Liver (tissue), 9 donors: ENCODE measurements around the gene HMSD. TPM values are rescaled to one million over a fixed set of nuclear protein-coding genes. Genes with fewer than 3 reads are reported as not detected.

Experiments
- DNase-seq: peaks from one replicate; pipeline ENCODE4 v3.0.0-alpha.2; 2017; ENCODE audit warnings: low spot score
- H3K27ac ChIP-seq, 2 donors: one replicate each; pipeline ENCODE4 v1.7.0; 2013; ENCODE audit warnings: inconsistent platforms in 2 of 2, low read length in 2 of 2, control low read depth in 1 of 2, low read depth in 1 of 2, mild to moderate bottlenecking in 1 of 2
- H3K27me3 ChIP-seq, 4 donors: one replicate each; pipeline versions ENCODE4 v1.6.1 to v1.7.0; 2013; ENCODE audit warnings: low read length in 3 of 4, inconsistent platforms in 1 of 4, mild to moderate bottlenecking in 1 of 4, moderate library complexity in 1 of 4; ENCODE audit not compliant: control insufficient read depth in 4 of 4, insufficient read depth in 4 of 4
- H3K36me3 ChIP-seq, 4 donors: one replicate each; pipeline versions ENCODE4 v1.6.1 to v1.7.0; 2013; ENCODE audit warnings: low read length in 3 of 4, mild to moderate bottlenecking in 3 of 4, low read depth in 1 of 4, moderate library complexity in 1 of 4; ENCODE audit not compliant: control insufficient read depth in 4 of 4, insufficient read depth in 3 of 4
- H3K4me1 ChIP-seq, 4 donors: one replicate each; pipeline versions ENCODE4 v1.6.1 to v1.7.0; 2013; ENCODE audit warnings: low read length in 3 of 4, mild to moderate bottlenecking in 3 of 4, moderate library complexity in 1 of 4; ENCODE audit not compliant: control insufficient read depth in 4 of 4, insufficient read depth in 4 of 4
- H3K4me3 ChIP-seq, 3 donors: one replicate each; pipeline versions ENCODE4 v1.6.1 to v1.7.0; 2013; ENCODE audit warnings: low read length in 3 of 3, control low read depth in 1 of 3, low read depth in 1 of 3, mild to moderate bottlenecking in 1 of 3
- H3K9ac ChIP-seq, 2 donors: one replicate each; pipeline ENCODE4 v1.7.0; 2013; ENCODE audit warnings: low read length in 2 of 2, mild to moderate bottlenecking in 2 of 2, moderate library complexity in 2 of 2, control low read depth in 1 of 2, low read depth in 1 of 2
- H3K9me3 ChIP-seq, 4 donors: one replicate each; pipeline versions ENCODE4 v1.6.1 to v1.7.0; 2013; ENCODE audit warnings: low read length in 3 of 4; ENCODE audit not compliant: control insufficient read depth in 4 of 4
- ATF3 ChIP-seq: IDR thresholded peaks from 2 replicates; pipeline ENCODE4 v1.6.1; 2016; ENCODE audit warnings: antibody characterized with exemption
- CTCF ChIP-seq: fragments of 150-350 bp; IDR thresholded peaks from 2 replicates; pipeline ENCODE4 v1.5.1; 2017; ENCODE audit warnings: improper control_type of control experiment, low read depth, low read length; ENCODE audit not compliant: missing input control
- EGR1 ChIP-seq, 2 donors: IDR thresholded peaks; 2 replicates each; pipeline ENCODE4 v1.6.1; 2016 to 2018; ENCODE audit warnings: antibody characterized with exemption in 2 of 2, low read depth in 2 of 2
- FOXA1 ChIP-seq: IDR thresholded peaks from 2 replicates; pipeline ENCODE4 v1.6.1; 2016; ENCODE audit warnings: antibody characterized with exemption
- FOXA2 ChIP-seq: IDR thresholded peaks from 2 replicates; pipeline ENCODE4 v1.6.1; 2016; ENCODE audit warnings: antibody characterized with exemption
- GABPA ChIP-seq, 2 donors: IDR thresholded peaks in 1 of 2; conservative IDR thresholded peaks in 1 of 2; 2 replicates each; pipeline ENCODE4 v1.6.1; 2016; ENCODE audit warnings: antibody characterized with exemption in 2 of 2, mild to moderate bottlenecking in 1 of 2, moderate library complexity in 1 of 2
- HNF4A ChIP-seq, 2 donors: conservative IDR thresholded peaks; 2 replicates each; pipeline ENCODE4 v1.6.1; 2016; ENCODE audit warnings: antibody characterized with exemption in 2 of 2, mild to moderate bottlenecking in 2 of 2
- HNF4G ChIP-seq: IDR thresholded peaks from 2 replicates; pipeline ENCODE4 v1.6.1; 2016; ENCODE audit warnings: antibody characterized with exemption
- JUND ChIP-seq, 2 donors: IDR thresholded peaks; 2 replicates each; pipeline ENCODE4 v1.6.1; 2016; ENCODE audit warnings: antibody characterized with exemption in 2 of 2
- MAX ChIP-seq: IDR thresholded peaks from 2 replicates; pipeline ENCODE4 v1.6.1; 2016; ENCODE audit warnings: antibody characterized with exemption
- NR2F2 ChIP-seq: IDR thresholded peaks from 2 replicates; pipeline ENCODE4 v1.6.1; 2016; ENCODE audit warnings: antibody characterized with exemption
- RAD21 ChIP-seq, 2 donors: IDR thresholded peaks; 2 replicates each; pipeline ENCODE4 v1.6.1; 2016; ENCODE audit warnings: antibody characterized with exemption in 2 of 2, mild to moderate bottlenecking in 2 of 2
- REST ChIP-seq: IDR thresholded peaks from 2 replicates; pipeline ENCODE4 v1.6.1; 2016; ENCODE audit warnings: antibody characterized with exemption, mild to moderate bottlenecking
- RXRA ChIP-seq, 2 donors: IDR thresholded peaks; 2 replicates each; pipeline ENCODE4 v1.6.1; 2017 to 2018; ENCODE audit warnings: antibody characterized with exemption in 2 of 2, mild to moderate bottlenecking in 1 of 2
- SP1 ChIP-seq: IDR thresholded peaks from 2 replicates; pipeline ENCODE4 v1.6.1; 2018; ENCODE audit warnings: antibody characterized with exemption, mild to moderate bottlenecking
- TAF1 ChIP-seq: conservative IDR thresholded peaks from 2 replicates; pipeline ENCODE4 v1.6.1; 2016; ENCODE audit warnings: antibody characterized with exemption, mild to moderate bottlenecking
- YY1 ChIP-seq: IDR thresholded peaks from 2 replicates; pipeline ENCODE4 v1.6.1; 2016; ENCODE audit warnings: antibody characterized with exemption, mild to moderate bottlenecking
- ZBTB33 ChIP-seq: IDR thresholded peaks from 2 replicates; pipeline ENCODE4 v1.6.1; 2016; ENCODE audit warnings: antibody characterized with exemption
- WGBS: extraction: QIAGEN DNeasy Blood & Tissue Kit; methylation state at CpG from one replicate; pipeline ENCODE4 v1.1.7; 2013; 5-methylcytosine and 5-hydroxymethylcytosine counted together
- polyA plus RNA-seq, 2 donors: library from polyadenylated mRNA; stranded (reverse) in 1 of 2; unstranded in 1 of 2; fragments of 200-250 nt in 1 of 2; fragments of >200 nt in 1 of 2; fragmentation: Nextera tagmentation in 1 of 2; extraction: Ambion mirVana in 1 of 2; gene quantifications; one replicate each; pipeline versions ENCODE4 v1.2.1 to v1.2.3, GENCODE V29; 2013 to 2015
- total RNA-seq, 2 donors: library from RNA; depleted of rRNA; stranded (reverse); fragments of >200 nt; gene quantifications; one replicate each; pipeline ENCODE4 v1.2.3, GENCODE V29; 2014
- donor health status: healthy.
- donor health status: healthy.
- donor health status: healthy.
- donor health status: healthy.
- donor health status: healthy.

Gene HMSD
- total and polyA plus RNA-seq, 4 donors = 0.13 to 0.28 (median 0.14) TPM; not detected in 1

- TF ChIP-seq EGR1 (IDR thresholded peaks at IDR 0.05; ENCODE audit: low read depth in 2 of 2) = no peak
Measured at GRCh38 chr18:63903851-63904570, 45.1 kb upstream of the HMSD start (continued).

- 54% methylated on average over 1 of the region's 1 CpG for WGBS
- H3K4me3 ChIP-seq = no peak overlapping the region
- no peak for DNase-seq
- H3K4me1 ChIP-seq = no peaks in the 10 kb centered on the region
- H3K36me3 ChIP-seq = no peaks in the 10 kb centered on the region
- H3K9me3 ChIP-seq = no peaks in the 10 kb centered on the region
- H3K27me3 ChIP-seq = no peaks in the 10 kb centered on the region
- no peak overlapping the region for H3K9ac ChIP-seq
- no peak for TF ChIP-seq HNF4A (conservative IDR thresholded peaks at IDR 0.05)
- no peak for TF ChIP-seq CTCF
- no peak for TF ChIP-seq SP1
- TF ChIP-seq FOXA1 = no peak
- no peak for TF ChIP-seq RAD21 (IDR thresholded peaks at IDR 0.05)
- TF ChIP-seq HNF4G = no peak
- no peak for TF ChIP-seq YY1
- no peak for TF ChIP-seq RXRA (IDR thresholded peaks at IDR 0.05)
- TF ChIP-seq NR2F2 = no peak
- TF ChIP-seq GABPA (IDR thresholded peaks at IDR 0.05 in 1 of 2, conservative IDR thresholded peaks at IDR 0.05 in 1 of 2) = no peak
- no peak for TF ChIP-seq FOXA2
- TF ChIP-seq EGR1 (IDR thresholded peaks at IDR 0.05; ENCODE audit: low read depth in 2 of 2) = no peak
- no peak for TF ChIP-seq JUND (IDR thresholded peaks at IDR 0.05)
- TF ChIP-seq MAX = no peak
- no peak for TF ChIP-seq ZBTB33
- no peak for TF ChIP-seq REST
- no peak for TF ChIP-seq TAF1
- TF ChIP-seq ATF3 = no peak
- no peak overlapping the region for H3K27ac ChIP-seq
Measured at GRCh38 chr18:63904694-63905093, 44.4 kb upstream of the HMSD start.
